Astrocyte of the cerebellum (primary cell): Measurements from ENCODE around the gene PREX1.

Source experiments
- DNase-seq: peaks from one replicate; pipeline ENCODE4 v3.0.0-alpha.2; 2011; ENCODE audit warnings: low read depth
- H3K4me3 ChIP-seq: 2 replicates; pipeline ENCODE4 v1.5.1; 2011; ENCODE audit warnings: mild to moderate bottlenecking, low read depth, low read length, moderate library complexity
- CTCF ChIP-seq: IDR thresholded peaks from 2 replicates; pipeline ENCODE4 v1.5.1; 2012; ENCODE audit warnings: low read length, low read depth, moderate library complexity, mild to moderate bottlenecking; ENCODE audit errors: missing control alignments
- in situ Hi-C: cut with HindIII; loops from 2 replicates; pipeline ENCODE4 v1.10.0; 2017; ENCODE audit warnings: low sequenced_read_pairs

The PREX1 gene

GRCh38 chr20:48826069-48826468 is 1.7 kb downstream of the PREX1 start:
- in situ Hi-C loops: no loop called here
- no peak for TF ChIP-seq CTCF
- H3K4me3 ChIP-seq: peak overlapping the region; percentile 68
- DNase-seq: no peak

- H3K4me3 ChIP-seq: no peak overlapping the region
- TF ChIP-seq CTCF: no peak
- DNase-seq: no peak
- in situ Hi-C loops: no loop called here
Measured at GRCh38 chr20:48825566-48825920, 2.3 kb downstream of the PREX1 start.

- TF ChIP-seq CTCF: no peak
- no peak for DNase-seq
- H3K4me3 ChIP-seq: no peak overlapping the region
- in situ Hi-C loops: no loop called here
Measured at GRCh38 chr20:48824830-48825565, 2.8 kb downstream of the PREX1 start.

- TF ChIP-seq CTCF: no peak
- H3K4me3 ChIP-seq: no peak overlapping the region
- in situ Hi-C loops: no loop called here
- peak; percentile 72 for DNase-seq
Measured at GRCh38 chr20:48823960-48824498, 3.8 kb downstream of the PREX1 start.

- no peak for TF ChIP-seq CTCF
- in situ Hi-C loops: no loop called here
- no peak overlapping the region for H3K4me3 ChIP-seq
- no peak for DNase-seq
Measured at GRCh38 chr20:48823476-48823875, 4.3 kb downstream of the PREX1 start.

GRCh38 chr20:48822879-48823385 is 4.9 kb downstream of the PREX1 start:
- H3K4me3 ChIP-seq: no peak overlapping the region
- no peak for TF ChIP-seq CTCF
- in situ Hi-C loops: no loop called here
- no peak for DNase-seq
